ENCODE results near the gene NR1I3. TPM values are rescaled to one million over a fixed set of nuclear protein-coding genes. Genes with fewer than 3 reads are reported as not detected.

NR1I3 gene
- total RNA-seq, 2 donors from 2014 or later = not detected

DNA sequence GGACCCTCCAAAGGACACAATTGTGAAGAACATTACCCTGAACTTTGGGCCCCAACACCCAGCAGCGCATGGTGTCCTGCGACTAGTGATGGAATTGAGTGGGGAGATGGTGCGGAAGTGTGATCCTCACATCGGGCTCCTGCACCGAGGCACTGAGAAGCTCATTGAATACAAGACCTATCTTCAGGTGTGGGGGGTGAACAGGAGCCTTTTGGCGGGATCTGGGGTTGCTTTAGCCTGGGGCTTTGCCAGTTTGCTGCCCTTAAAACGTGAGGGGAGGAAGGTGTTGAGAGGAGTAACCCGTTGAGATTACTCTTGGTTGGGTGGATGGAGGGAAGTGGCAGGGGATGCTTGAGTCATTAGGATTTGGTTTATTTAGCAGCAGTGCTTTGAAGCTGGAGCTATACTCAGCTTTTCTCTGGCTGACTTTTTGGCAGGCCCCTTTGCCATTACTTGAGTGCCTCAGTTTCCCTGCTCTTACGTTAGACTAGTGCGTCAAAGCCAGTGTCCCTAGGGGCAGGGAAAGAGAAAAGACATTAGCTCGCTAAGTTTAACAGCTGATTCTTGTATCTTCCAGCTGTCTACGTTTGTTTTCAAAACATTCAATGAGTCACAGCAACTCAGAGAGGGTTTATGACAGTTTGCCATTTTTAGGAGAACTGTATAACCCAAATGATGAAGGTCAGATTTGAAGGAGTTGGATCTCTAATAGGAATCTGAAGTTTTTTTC, 31.4 kb downstream of the NR1I3 start:
- TF ChIP-seq, protein P1, sequence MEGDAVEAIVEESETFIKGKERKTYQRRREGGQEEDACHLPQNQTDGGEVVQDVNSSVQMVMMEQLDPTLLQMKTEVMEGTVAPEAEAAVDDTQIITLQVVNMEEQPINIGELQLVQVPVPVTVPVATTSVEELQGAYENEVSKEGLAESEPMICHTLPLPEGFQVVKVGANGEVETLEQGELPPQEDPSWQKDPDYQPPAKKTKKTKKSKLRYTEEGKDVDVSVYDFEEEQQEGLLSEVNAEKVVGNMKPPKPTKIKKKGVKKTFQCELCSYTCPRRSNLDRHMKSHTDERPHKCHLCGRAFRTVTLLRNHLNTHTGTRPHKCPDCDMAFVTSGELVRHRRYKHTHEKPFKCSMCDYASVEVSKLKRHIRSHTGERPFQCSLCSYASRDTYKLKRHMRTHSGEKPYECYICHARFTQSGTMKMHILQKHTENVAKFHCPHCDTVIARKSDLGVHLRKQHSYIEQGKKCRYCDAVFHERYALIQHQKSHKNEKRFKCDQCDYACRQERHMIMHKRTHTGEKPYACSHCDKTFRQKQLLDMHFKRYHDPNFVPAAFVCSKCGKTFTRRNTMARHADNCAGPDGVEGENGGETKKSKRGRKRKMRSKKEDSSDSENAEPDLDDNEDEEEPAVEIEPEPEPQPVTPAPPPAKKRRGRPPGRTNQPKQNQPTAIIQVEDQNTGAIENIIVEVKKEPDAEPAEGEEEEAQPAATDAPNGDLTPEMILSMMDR (IDR thresholded peaks at IDR 0.05) = no peak
- TF ChIP-seq POLR2A (IDR thresholded peaks at IDR 0.05) = no peak
- Histone ChIP-seq H3K27ac (peak overlapping the region in 2 of 4 donors; percentile 49 to 52), H3K4me1 (peaks cover 23% of the 10 kb centered on the region), H3K27me3 (no peaks in the 10 kb centered on the region), H3K36me3 (replicated peaks in 1 of 2; ENCODE audit: insufficient read depth in 1 of 2, low read depth in 2 of 2) (peaks cover 0 to 36% of the 10 kb centered on the region in 2 donors), H3K4me3 (no peak overlapping the region), H3K9me3 (no peaks in the 10 kb centered on the region)
- intact Hi-C loops (cut with DNase I) = loop anchor here (5.0 kb wide), 1 partner anchor 176 kb away; no protein-coding TSS in a partner anchor
- ATAC-seq = no peak
- no peak for DNase-seq
- WGBS, 2 donors = 80 to 82% methylated on average over 12 of the region's 12 CpGs

GRCh38 chr1:161201836-161202712, 35.9 kb downstream of the NR1I3 start, which contains the start of gene NDUFS2:
Gene NDUFS2 (plus strand): TSS chr1:161202367. CDS start chr1:161202386, 19 bp downstream.
- no peaks in the 10 kb centered on the region for H3K9me3 ChIP-seq
- peak; percentile 51 to 88 (median 85) for TF ChIP-seq POLR2A (IDR thresholded peaks at IDR 0.05)
- TF ChIP-seq, protein P1 (IDR thresholded peaks at IDR 0.05) = no peak
- H3K4me3 ChIP-seq = peak within 1 kb of the TSS; percentile 64 to 66
- no peaks in the 10 kb centered on the region for H3K27me3 ChIP-seq
- peak; percentile 98 to 99 (median 99) for DNase-seq
- 2 to 4% methylated on average over 23 to 52 of the region's 53 CpGs for WGBS, 2 donors
- peak; percentile 96 for ATAC-seq
- H3K4me1 ChIP-seq = peaks cover 32% of the 10 kb centered on the region
- H3K27ac ChIP-seq = peak within 1 kb of the TSS; percentile 88 to 96 (median 92)
- intact Hi-C loops (cut with DNase I) = no loop called here
- H3K36me3 ChIP-seq (replicated peaks in 1 of 2; ENCODE audit: insufficient read depth in 1 of 2, low read depth in 2 of 2) = peaks cover 0 to 12% of the 10 kb centered on the region in 2 donors

- intact Hi-C loops (cut with DNase I) = no loop called here
- TF ChIP-seq, protein P1 (IDR thresholded peaks at IDR 0.05) = no peak
- peak in 1 of 3 donors; percentile 4 for TF ChIP-seq POLR2A (IDR thresholded peaks at IDR 0.05)
- ATAC-seq = peak; percentile 2
- WGBS, 2 donors = 72 to 77% methylated on average over 13 of the region's 13 CpGs
- peak in 3 of 4 donors; percentile 26 to 55 (median 53) for DNase-seq
- no peak overlapping the region for H3K4me3 ChIP-seq
- peaks cover 32% of the 10 kb centered on the region for H3K4me1 ChIP-seq
- peaks cover 0 to 4% of the 10 kb centered on the region in 2 donors for H3K36me3 ChIP-seq (replicated peaks in 1 of 2; ENCODE audit: insufficient read depth in 1 of 2, low read depth in 2 of 2)
- peak overlapping the region; percentile 88 to 96 (median 92) for H3K27ac ChIP-seq
- no peaks in the 10 kb centered on the region for H3K9me3 ChIP-seq
- no peaks in the 10 kb centered on the region for H3K27me3 ChIP-seq
Observed at GRCh38 chr1:161200992-161201835, 36.8 kb downstream of the NR1I3 start.

DNA sequence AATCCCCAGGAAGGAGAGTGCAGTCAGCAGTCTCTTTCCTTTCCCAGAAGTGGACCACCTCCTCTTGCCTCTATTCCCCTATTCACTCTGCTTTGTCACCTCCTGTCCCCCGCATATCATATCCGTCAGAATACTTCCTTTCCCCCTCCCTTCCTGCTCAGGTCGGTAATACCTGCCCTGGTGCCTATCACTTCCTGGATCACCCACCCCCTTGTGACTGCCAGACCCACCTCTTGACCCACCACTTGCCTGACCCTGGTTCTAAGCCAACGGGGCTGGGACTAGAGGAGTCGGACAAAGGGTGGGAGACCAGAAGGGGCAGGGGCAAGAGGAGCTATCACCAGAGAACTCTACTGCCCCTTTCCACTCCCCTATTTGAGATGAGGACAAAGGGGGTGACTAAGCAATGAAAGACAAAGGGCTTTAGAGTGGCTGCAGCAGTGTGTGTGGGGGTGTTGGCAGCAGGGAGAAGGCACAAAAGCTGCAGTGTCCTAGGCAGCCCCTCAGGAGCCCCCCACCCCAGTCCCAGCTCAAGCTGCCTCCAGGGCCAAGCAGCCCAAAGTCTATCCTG, 37.5 kb downstream of the NR1I3 start:
- WGBS, 2 donors = 69 to 76% methylated on average over 5 of the region's 5 CpGs
- Histone ChIP-seq H3K27ac (peak overlapping the region; percentile 88 to 96 (median 92)), H3K27me3 (no peaks in the 10 kb centered on the region), H3K36me3 (replicated peaks in 1 of 2; ENCODE audit: insufficient read depth in 1 of 2, low read depth in 2 of 2) (peaks cover 0 to 4% of the 10 kb centered on the region in 2 donors), H3K4me3 (no peak overlapping the region), H3K4me1 (peaks cover 32% of the 10 kb centered on the region), H3K9me3 (no peaks in the 10 kb centered on the region)
- ATAC-seq (no peak), DNase-seq (no peak)
- intact Hi-C loops (cut with DNase I) = no loop called here
- TF ChIP-seq, protein P1 (IDR thresholded peaks at IDR 0.05) = no peak
- TF ChIP-seq POLR2A (IDR thresholded peaks at IDR 0.05) = no peak
